ENCODE results near the gene HOXB5. TPM values are rescaled to one million over a fixed set of nuclear protein-coding genes. Genes with fewer than 3 reads are reported as not detected.

HOXB5 gene
- total and polyA plus RNA-seq, 2 of the 4 experiments (the other 2 are of a cell fraction) = 0.54 to 18.0 TPM

DNA sequence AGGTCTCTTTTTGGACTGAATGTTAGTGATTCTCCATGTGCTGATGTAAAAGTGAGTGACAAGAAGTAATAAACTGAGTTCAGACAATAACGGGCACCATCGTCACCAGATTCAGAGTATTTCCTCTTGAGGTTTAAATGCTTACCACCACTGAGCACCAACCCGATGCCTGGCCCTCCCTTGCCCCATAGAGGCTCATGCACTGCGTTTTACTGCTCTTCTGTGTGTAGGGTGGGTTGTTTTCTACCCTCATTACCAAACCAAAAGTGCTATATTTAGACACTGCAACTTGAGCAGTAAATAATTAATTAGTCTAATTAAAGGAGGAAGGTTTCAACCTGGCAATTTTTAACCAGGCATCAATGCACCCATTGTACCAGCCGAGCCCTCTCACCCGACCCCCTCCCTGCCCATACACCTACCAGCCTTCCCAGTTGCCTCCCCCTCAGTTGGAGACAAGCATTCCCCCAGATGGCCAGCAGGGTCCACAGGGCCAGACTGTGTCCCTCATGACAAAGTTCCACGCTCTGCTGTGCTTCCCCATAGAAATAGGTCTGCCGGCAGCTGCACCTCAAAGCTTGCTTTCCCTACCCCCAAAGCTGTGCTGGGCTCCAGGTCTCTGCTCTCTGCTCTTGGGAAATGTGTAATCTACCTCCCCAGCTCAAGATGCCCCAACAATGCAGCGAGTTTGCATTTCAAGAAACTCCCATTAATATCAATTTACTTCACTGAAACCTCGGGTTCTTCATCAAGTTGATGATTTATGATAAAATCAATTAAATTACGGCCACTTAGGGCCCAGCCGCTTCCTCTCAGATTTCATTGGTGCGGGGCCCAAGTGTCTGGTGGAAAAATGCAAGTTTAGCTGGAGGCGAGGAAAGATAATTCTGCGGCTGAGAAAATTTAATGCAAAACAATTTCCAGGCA, 31.4 kb downstream of the HOXB5 start:
- H4K8ac ChIP-seq (ENCODE audit: low read depth in 2 of 2, low read length in 2 of 2) = peak overlapping the region; percentile 38 to 73
- peak; percentile 68 for DNase-seq
- ChIA-PET POLR2A (ENCODE audit: unreplicated experiment) (no interaction called here), CTCF (interaction anchor here (1.4 kb wide), 1 partner anchor 69 kb away, joined by 3 read pairs; no protein-coding TSS in a partner anchor)
- peak overlapping the region; percentile 70 for H4K91ac ChIP-seq (ENCODE audit: insufficient read depth, low read depth, low read length)
- H4K20me1 ChIP-seq (ENCODE audit: insufficient read depth, low read length) = peaks cover 30% of the 10 kb centered on the region
- in situ Hi-C loops (cut with MboI; ENCODE audit: low sequenced_read_pairs) (no loop called here), dilution Hi-C loops (cut with HindIII; ENCODE audit: low sequenced_read_pairs, unreplicated experiment) (no loop called here), intact Hi-C loops (cut with micrococcal nuclease) (no loop called here)
- peak overlapping the region; percentile 93 for H3K27ac ChIP-seq (ENCODE audit: insufficient read depth, low read length)
- H3K18ac ChIP-seq (ENCODE audit: low read depth, low read length) = peak overlapping the region; percentile 38
- peaks cover 0 to 24% of the 10 kb centered on the region in 2 experiments; a peak in 1 of 4 replicates for H3K79me1 ChIP-seq (ENCODE audit: low read depth in 1 of 2, low read length in 2 of 2)
- H3K36me3 ChIP-seq (ENCODE audit: control insufficient read depth, insufficient read depth, low read length) = peaks cover 37% of the 10 kb centered on the region; the same call in 1 of the 2 replicates
- no peaks in the 10 kb centered on the region for H3K9me3 ChIP-seq (ENCODE audit: control insufficient read depth, insufficient read depth, low read length)
- H3K4me2 ChIP-seq (ENCODE audit: low read depth, low read length) = peak overlapping the region; percentile 88
- peak overlapping the region; percentile 71 for H2BK120ac ChIP-seq (ENCODE audit: low read depth, low read length)
- H3K23ac ChIP-seq (ENCODE audit: low read depth, low read length) = peak overlapping the region; percentile 96
- H3K9me1 ChIP-seq (ENCODE audit: insufficient read depth, low read length) = peaks cover 20% of the 10 kb centered on the region
- no peaks in the 10 kb centered on the region for H3K27me3 ChIP-seq (ENCODE audit: control insufficient read depth, insufficient read depth, low read length)
- peak overlapping the region; percentile 4; the same call in 2 of the 3 replicates for H2BK15ac ChIP-seq (ENCODE audit: low read depth, low read length)
- peak overlapping the region; percentile 91 for H3K14ac ChIP-seq (replicated peaks; ENCODE audit: low read depth, low read length)
- H3K4ac ChIP-seq (ENCODE audit: low read depth, low read length) = peak overlapping the region; percentile 91
- H2AK9ac ChIP-seq (replicated peaks; ENCODE audit: low read depth, low read length, poor library complexity) = peak overlapping the region; percentile 88
- peak overlapping the region; percentile 76 for H2AK5ac ChIP-seq (ENCODE audit: low read depth, low read length)
- H2BK20ac ChIP-seq (ENCODE audit: low read depth, low read length) = peak overlapping the region; percentile 60
- ATAC-seq (ENCODE audit: low read depth) = no peak
- H4K5ac ChIP-seq (ENCODE audit: low read depth, low read length) = peak overlapping the region; percentile 19; the same call in 1 of the 2 replicates
- H2AFZ ChIP-seq (replicated peaks; ENCODE audit: low read length, poor library complexity) = no peak overlapping the region
- peak overlapping the region; percentile 65; the same call in 1 of the 2 replicates for H3K56ac ChIP-seq (ENCODE audit: extremely low read depth, insufficient read depth, low read length)
- no TSS peak for BruUV-seq (replicated peaks)
- H3K9ac ChIP-seq (ENCODE audit: low read depth, low read length) = peak overlapping the region; percentile 78
- 27% methylated on average over 2 of the region's 15 CpGs; no CpG with 5 or more reads in 1 of the 2 experiments for WGBS, 2 experiments (ENCODE audit: extremely low coverage in 2 of 2, insufficient read length in 1 of 2)
- H2BK5ac ChIP-seq (ENCODE audit: low read depth, low read length, poor library complexity, severe bottlenecking) = peak overlapping the region; percentile 80
- no peak overlapping the region; the same call in 1 of the 2 replicates for H3K4me3 ChIP-seq (ENCODE audit: insufficient read depth, low read depth, low read length)
- peaks cover 79% of the 10 kb centered on the region for H3K4me1 ChIP-seq (ENCODE audit: control insufficient read depth, insufficient read depth, low read length)
- TF ChIP-seq, protein P1, sequence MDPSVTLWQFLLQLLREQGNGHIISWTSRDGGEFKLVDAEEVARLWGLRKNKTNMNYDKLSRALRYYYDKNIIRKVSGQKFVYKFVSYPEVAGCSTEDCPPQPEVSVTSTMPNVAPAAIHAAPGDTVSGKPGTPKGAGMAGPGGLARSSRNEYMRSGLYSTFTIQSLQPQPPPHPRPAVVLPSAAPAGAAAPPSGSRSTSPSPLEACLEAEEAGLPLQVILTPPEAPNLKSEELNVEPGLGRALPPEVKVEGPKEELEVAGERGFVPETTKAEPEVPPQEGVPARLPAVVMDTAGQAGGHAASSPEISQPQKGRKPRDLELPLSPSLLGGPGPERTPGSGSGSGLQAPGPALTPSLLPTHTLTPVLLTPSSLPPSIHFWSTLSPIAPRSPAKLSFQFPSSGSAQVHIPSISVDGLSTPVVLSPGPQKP (IDR thresholded peaks at IDR 0.05; ENCODE audit: borderline replicate concordance, low read depth, low read length) = no peak
- TF ChIP-seq NFE2L2 (IDR thresholded peaks at IDR 0.05; ENCODE audit: low read depth, low read length) (no peak), RFX5 (IDR thresholded peaks at IDR 0.05; ENCODE audit: low read depth, low read length) (no peak), CHD1 (IDR thresholded peaks at IDR 0.05; ENCODE audit: low read depth, low read length) (no peak), MXI1 (IDR thresholded peaks at IDR 0.05; ENCODE audit: borderline replicate concordance, low read depth, low read length) (no peak), MAZ (IDR thresholded peaks at IDR 0.05; ENCODE audit: borderline replicate concordance, low read depth, low read length) (no peak; the same call in 1 of the 2 replicates), BHLHE40 (IDR thresholded peaks at IDR 0.05; ENCODE audit: low read depth, low read length) (no peak), RAD21 (IDR thresholded peaks at IDR 0.05; ENCODE audit: low read length) (peak; percentile 35; the same call in 1 of the 2 replicates), POLR2A (IDR thresholded peaks at IDR 0.05; ENCODE audit: low read depth, low read length) (no peak), FOS (IDR thresholded peaks at IDR 0.05; ENCODE audit: low read depth, low read length) (no peak), SMC3 (IDR thresholded peaks at IDR 0.05; ENCODE audit: low read depth, low read length) (0 out of 2 replicates have a peak, but pooled peaks have one; percentile 8), RCOR1 (IDR thresholded peaks at IDR 0.05; ENCODE audit: insufficient replicate concordance, low read length) (no peak), CEBPB (IDR thresholded peaks at IDR 0.05; ENCODE audit: low read depth, low read length) (no peak), MAFK (IDR thresholded peaks at IDR 0.05; ENCODE audit: low read depth, low read length) (no peak)
- TF ChIP-seq, protein P2, sequence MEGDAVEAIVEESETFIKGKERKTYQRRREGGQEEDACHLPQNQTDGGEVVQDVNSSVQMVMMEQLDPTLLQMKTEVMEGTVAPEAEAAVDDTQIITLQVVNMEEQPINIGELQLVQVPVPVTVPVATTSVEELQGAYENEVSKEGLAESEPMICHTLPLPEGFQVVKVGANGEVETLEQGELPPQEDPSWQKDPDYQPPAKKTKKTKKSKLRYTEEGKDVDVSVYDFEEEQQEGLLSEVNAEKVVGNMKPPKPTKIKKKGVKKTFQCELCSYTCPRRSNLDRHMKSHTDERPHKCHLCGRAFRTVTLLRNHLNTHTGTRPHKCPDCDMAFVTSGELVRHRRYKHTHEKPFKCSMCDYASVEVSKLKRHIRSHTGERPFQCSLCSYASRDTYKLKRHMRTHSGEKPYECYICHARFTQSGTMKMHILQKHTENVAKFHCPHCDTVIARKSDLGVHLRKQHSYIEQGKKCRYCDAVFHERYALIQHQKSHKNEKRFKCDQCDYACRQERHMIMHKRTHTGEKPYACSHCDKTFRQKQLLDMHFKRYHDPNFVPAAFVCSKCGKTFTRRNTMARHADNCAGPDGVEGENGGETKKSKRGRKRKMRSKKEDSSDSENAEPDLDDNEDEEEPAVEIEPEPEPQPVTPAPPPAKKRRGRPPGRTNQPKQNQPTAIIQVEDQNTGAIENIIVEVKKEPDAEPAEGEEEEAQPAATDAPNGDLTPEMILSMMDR (conservative IDR thresholded peaks at IDR 0.05; ENCODE audit: low read depth, low read length) = peak; percentile 46
